Brain pericyte (primary cell): ENCODE measurements around the gene DBNDD2.

Experiments
- DNase-seq: peaks from one replicate; pipeline ENCODE4 v3.0.0-alpha.2; 2012; ENCODE audit warnings: low read depth, low spot score

The DBNDD2 gene

DNA sequence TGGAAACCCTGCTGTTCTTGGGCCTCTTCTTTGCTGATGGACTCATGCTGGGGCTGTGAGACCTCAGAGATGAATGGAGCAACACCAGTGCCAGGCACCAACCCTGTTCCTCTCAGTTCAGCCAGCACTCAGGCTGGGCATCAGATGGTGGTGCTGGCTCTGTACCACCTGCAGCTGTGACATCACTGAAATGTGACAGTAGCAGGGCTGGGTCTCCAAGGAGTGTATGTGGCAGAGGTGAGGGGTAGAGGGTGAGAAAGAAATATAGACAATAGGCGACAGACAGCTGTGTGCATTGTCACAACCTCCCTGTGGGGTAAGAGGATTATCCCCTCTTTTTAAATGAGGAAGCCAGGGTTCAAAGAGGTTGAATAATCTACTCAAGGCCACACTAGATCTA lies 29.9 kb upstream of the DBNDD2 start, which contains the start of gene TP53TG5:
TP53TG5 (minus strand) TSS at position 135 of the 400 bp plus-strand sequence; CDS start at position 46, 89 bp downstream.
- no peak for DNase-seq

DNA sequence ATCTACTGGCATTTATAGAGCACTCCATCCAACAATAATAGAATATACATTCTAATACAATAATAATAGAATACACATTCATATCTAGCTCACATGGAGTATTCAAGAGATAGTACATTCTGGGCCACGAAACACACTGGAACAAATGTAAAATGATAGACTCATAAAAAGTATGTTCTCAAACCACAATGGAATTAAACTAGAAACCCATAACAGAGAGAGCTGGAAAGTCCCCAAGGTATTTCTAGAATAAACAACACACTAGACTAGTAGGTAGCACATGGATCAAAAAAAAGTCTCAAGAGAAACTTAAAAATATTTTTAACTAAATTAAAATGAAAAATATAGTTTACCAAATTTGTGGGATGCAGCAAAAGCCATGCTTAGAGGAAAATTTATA lies 20.8 kb upstream of the DBNDD2 start:
- no peak for DNase-seq

DNA sequence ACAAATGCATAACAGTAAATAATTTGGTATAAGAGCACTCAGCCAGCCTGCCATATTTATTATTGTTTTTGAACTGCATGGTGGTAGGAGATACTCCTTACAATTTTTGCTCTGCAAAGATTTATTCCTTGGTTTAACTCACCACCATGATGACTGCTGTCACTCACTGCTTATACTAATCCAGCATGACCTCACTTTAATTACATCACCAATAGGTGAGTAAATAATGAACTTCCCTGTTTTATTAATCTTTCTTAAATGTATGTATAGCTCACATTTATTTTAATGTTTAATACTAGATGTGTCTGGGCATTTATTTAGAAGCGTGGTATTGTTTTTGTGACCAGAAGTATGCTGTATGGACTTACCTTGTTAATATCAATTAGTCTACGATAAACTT lies 17.2 kb upstream of the DBNDD2 start:
- no peak for DNase-seq

DNA sequence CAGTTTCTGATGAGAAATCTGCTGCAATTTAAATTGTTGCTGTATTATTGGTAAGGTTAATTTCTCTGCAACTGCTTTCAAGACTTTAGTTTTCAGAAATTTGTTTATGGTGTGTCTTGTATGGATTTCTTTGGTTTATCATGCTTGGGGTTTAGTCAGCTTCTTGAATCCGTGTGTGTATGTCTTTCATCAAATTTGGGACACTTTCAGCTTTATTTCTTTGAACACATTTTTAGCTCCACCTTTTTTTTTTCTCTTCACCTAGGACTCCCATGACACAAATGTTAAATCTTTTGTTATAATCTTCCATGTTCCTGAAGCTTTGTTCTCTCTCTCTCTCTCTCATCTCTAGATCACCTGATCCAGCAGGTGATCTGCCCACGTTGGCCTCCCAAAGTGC lies 16.5 kb upstream of the DBNDD2 start:
- no peak for DNase-seq

DNA sequence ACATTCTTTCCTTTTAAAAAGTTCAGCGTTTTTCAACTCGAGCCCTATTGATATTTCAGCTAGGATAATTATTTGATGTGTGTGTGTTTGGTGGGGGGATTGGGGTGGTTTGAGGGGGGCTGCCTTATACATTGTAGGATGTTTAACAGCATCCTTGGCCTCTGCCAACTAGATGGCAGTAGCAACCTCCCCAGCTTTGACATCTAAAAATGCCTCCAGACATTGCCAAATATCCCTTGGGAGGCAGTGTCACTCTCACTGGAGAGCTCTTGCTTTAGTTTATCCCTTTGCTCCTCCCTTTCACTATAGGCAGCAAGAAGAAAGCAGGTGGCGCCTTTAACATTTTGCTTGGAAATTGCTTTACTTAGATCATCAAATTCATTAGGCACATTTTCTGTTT lies 15.4 kb upstream of the DBNDD2 start:
- DNase-seq = no peak

DNA sequence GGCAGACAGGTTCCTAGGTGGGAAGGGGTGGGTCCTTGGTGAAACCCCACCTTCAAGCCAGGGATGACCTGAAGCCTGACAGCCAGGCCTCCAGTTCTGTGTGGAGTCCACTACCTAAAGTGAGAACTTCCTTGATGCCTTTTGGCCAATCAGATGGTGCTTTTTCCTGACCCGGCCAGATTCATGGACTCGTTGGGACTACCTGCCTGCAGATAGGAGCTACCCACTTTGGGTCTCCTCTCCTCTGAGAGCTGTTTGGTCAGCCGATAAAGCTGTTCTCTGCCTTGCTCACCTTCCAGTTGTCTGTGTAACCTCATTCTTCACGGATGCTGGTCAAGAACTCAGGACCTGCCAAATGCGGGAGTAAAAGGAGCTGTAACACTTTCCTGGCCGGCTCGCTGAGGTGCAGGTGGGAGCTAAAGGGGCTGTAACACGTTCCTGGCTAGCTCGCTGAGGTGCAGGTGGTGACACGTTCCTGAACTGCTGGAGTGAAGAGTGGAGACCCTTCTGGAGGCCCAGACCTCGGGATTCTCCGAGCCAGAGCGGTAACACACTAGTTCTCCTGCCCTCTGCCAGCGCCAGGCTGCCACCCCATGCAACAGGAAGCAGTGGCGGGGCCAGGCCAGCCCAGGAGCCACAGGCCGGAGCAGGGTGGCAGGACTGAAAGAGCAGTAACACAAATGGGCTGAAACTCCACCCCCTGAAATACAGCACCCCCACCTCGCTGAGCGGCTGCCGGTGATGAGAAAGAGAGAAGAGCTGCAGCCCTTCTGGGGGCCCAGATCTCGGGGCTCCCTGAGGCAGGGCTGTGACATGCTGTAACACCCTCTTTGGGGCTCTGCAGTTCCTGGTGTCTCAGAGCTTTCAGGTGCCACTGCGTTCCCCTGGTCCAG lies 13.6 kb upstream of the DBNDD2 start:
- no peak for DNase-seq

DNA sequence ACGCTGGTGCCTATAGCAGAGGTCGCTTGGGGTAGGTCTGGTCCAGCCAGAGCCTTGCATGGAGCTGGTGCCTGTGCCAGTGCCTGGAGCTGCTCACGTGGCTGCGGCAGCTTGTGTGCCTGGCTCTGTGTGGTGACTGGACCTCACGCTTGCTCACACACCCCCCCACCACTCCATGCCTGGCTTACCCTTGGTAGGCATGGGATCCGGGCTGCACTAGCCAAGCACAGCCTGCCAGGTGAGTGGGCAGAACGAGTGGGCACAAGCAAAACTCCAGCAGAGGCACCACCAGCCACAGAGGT lies 13.0 kb upstream of the DBNDD2 start:
- DNase-seq = no peak

DNA sequence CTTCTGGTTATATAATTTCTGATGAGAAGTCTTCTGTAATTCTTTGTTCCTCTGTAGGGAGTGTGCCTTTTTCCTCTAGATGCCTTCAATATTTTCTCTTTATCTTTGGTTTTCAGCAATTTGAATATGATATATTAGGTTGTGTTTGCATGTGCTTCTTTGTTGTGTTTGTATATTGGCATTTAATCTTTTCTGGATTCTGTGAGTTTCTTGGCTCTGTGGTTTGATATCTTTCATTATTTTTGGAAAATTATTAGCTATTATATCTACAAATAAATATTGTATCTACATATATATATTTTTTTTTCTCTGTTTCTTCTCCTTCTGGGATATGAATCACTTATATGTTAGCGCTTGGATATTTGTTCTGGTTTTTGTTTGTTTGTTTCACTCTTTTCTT lies 9.1 kb upstream of the DBNDD2 start:
- no peak for DNase-seq

DNA sequence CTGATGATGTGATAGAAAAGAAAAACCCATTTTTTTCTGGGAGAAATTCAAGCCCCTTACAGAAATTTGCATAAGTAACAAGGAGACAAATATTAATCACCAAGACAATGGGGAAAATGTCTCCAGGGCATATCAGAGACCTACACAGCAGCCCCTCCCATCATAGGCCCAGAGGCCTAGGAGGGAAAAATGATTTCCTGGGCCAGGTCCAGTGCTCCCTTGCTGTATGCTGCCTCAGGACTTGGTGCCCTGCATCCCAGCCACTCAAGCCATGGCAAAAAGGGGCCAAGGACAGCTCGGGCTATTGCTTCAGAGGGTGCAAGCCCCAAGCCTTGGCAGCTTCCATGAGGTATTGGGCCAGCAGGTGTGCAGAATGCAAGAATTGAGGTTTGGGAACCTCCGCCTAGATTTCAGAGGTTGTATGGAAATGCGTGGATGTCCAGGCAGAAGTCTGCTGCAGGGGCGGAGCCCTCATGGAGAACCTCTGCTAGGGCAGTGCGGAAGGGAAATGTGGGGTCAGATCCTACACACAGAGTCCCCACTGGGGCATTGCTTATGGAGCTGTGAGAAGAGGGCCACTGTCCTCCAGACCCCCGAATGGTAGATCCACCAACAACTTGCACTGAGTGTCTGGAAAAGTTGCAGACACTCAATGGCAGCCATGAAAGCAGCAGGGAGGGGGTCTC lies 7.6 kb upstream of the DBNDD2 start:
- DNase-seq = no peak

DNA sequence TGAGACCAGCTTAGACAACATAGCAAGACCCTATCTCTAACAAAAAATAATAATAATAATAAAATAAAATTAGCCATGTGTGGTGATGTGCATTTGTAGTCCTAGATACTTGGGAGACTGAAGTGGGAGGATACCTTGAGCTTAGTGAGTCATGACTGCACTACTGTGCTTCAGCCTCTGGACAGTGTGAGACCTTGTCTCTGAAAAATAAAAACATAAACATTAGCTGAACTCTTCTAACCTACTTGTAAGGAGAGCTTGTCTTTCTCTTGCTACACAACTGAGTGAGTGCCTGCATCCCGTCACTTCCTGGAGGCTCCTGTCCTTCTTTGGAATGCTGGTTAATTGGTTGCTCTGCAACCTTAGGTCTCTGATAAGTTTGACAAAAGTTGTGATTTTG lies 5.1 kb upstream of the DBNDD2 start:
- no peak for DNase-seq

DNA sequence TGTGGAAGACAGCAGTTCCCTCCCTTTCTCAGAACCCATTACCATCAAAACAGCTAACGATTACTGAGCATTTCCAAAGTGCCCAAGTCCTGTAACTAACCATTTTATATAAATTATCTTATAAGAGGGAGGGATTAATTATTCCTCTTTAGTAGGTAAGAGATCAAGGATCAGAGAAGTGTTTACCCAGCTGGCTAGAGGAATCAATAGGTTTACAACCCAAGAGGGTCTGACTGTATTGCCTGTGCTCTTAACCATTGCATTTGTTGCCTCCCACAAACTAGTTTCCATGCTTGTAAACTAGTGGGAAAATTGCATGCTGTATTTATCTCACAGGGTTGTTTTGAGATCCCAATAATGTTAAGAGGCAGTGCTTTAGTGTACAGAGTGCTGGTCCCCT lies 3.7 kb upstream of the DBNDD2 start:
- no peak for DNase-seq

DNA sequence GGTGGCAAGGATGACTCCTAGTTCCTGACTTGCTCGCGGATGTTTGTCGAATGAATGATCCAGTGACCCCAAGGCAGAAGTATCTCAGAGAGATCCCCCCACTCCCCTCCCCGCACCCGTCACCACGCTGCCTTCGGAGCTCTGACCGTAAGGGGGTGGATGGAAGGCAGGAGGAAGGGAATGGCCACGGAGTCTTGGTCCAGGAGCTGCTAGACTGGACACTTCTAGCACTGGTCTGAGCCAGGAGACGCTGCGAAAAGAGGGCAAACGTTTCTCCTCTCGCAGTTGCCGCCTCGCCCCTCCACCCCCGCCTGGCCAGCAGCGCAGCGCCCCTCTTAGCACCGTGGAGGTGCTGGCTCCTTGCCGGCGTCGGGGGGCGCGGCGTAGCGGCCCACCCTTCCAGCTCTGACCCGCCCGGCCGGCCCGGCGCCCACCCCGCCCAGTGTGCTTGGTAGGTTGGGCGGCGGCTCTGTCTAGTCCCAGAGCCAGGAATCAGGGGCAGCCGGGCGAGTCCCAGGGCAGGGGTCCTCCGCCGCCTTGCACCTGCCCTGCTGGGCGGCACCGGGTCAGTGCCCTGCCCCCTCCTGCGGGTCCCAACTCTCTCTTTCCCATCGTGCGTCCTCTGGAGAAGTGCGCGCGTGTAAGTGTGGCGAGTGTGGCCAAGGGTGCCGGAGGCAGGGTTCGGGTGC lies 2.4 kb upstream of the DBNDD2 start:
- DNase-seq = no peak

DNA sequence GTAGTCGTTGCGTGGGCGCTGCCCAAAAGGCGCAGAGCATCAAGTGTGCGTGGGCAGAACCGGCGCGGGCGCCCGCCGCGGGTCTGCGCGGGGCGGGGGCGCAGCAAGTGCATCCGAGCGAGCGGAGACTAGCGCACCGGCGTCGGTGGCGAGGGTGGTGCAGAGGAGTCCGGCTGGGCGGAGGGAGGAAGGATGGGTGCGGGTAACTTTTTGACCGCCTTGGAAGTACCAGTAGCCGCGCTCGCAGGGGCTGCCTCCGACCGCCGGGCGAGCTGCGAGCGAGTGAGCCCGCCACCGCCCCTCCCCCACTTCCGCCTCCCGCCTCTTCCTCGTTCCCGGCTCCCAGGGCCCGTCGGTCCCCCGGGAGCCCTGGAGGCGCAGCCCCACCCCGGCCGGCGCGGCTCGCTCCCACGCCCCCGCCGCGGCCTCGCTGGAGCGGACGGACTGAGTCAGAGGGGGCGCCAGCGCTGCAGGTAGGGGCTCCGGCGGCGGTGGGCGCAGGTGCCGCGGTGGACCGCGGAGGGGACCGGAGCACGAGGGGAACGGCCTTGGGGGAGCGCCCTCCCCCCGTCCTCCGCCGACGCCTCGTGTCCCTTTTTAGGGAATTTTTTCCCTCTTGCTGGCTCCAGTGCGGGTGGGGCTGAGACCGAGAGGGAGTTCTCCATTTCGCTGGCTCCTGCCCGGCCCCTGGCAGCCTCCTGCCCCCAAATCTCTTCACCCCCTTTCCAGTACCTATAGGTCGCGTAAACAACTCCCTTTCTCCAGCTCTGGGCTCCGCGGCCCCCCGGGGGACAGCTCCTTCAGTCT lies 1.6 kb upstream of the DBNDD2 start:
- no peak for DNase-seq

DNA sequence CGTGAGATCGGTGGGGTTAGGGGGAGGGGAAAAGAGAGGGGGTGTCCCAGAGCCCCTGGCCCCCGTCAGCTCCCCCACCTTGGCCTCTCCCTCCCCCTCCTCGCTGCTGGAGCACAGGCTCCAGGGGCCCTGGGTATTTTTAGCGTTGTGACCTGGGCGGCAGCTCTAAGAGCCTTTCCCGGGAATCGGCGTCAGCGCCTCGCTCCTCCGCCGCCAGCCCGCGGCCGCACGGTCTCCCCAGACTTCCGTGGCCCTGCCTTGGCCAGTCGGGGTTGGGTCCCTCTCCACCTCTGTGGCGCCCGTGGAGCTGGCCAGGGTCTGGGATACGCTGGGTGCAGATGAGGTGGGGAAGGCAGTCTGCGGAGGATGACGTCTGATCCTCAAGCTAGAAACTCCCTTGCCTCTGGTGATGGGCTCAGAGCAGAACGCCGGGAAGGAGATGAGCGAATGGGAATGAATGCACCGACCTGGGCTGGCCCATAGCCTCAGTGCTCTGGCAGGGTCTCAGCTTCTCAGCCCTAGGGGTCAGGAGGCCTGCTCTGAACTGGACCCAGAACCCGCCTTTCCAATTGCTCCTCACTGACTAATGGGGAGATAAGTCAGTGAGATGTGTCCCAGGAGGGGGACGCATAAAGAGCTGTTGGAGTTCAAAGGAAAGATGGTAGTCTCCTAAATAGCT lies 883 bp upstream of the DBNDD2 start:
- no peak for DNase-seq

DNA sequence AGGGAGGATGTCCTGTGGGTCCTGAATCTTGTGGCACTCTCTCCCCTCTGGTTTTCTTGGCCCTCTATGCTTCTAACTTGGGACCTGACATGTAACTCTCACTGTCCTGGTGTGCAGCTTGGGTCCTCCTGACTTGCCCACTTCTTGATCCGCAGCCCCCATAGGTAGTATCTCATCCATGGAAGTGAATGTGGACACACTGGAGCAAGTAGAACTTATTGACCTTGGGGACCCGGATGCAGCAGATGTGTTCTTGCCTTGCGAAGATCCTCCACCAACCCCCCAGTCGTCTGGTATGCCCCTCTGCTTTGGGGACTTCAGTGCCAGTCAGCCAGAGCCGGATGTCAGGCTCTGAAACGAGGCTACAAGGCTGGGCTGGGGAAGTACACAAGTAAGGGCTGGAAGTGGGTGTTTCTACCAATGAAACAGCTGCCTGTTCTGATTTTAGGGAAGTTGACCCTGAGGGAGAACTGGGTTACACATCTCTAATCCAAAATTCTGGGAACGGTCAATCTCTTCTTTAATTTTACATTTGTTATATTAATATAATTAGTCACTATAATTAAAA lies 641 bp downstream of the DBNDD2 start:
- DNase-seq = no peak

DNA sequence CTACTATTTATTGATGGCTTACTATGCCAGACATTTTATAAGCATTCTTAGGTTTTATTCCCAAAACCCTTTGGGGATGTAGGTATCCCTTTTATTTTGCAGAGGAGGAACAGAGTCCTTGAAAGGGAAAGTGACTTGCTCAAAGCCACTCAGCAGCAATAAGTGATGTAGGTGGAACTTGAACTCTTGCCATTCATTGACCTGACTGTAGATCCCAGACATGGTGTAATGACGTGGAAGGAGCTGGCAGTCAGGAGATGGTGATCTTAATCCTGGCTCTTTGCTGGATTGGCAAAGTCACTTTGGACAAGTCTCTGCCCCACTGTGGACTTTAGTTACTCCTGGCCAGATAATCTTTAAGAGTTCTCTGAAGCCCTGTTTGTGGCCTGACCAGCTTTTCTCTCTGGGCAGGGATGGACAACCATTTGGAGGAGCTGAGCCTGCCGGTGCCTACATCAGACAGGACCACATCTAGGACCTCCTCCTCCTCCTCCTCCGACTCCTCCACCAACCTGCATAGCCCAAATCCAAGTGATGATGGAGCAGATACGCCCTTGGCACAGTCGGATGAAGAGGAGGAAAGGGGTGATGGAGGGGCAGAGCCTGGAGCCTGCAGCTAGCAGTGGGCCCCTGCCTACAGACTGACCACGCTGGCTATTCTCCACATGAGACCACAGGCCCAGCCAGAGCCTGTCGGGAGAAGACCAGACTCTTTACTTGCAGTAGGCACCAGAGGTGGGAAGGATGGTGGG lies 1.6 kb downstream of the DBNDD2 start:
- no peak for DNase-seq

DNA sequence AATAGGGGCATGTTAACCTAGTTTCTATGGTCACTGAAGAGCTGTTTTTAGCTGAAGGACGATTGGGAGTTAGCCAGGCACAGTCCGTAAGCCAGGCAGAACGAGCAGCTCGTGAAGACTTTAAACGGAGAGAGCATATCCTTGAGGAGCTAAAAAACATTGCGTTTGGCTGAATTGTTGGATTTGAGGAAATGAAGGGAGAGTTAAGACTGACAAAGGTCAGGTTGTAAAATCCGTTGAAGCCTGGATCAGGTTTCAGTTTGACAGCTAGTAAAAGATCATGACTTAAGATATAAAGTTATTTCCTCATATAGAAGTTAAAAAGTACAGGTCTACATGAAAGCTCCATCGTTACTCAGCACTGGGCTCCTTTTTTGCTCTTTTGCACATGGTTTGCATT lies 2.8 kb downstream of the DBNDD2 start:
- DNase-seq = no peak

DNA sequence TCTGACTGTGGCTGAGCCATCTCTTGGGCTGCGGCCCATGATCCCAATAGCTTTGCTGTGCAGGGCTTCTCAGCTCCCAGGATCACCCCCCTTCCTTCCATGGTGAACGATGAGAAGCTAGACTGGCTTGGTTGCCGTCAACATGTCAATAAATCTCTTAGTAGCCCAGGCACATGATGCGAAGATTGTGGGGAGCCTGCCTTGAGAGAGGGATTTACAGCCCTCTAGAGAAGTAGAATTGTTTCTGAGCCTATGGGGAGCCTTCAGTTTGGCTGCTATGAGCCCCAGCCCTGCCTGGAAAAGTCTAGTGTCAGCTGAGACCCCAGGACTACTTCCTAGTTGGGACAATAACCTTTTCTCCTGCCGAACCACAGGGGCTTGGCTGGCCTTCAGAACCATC lies 4.6 kb downstream of the DBNDD2 start:
- no peak for DNase-seq

DNA sequence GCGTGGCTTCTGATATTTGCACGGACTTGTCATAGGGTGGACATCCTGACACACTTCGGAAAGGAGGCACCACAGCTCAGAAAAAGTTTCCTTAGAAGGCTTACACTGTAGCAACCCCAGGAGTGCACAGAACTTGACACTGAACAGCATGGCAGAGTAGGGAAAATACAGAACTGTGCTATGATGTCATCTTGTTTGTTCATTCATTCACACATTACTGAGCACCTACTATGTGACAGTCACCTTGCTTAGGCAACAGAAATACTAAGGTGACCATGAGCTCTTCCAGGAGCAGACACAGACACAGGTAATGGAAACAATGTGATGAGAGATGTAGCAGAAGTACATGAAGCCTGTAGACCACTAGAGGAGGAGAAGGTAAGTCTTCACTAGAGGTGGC lies 5.4 kb downstream of the DBNDD2 start:
- DNase-seq = no peak
